Activated naive CD8-positive, alpha-beta T cell treated with anti-CD3 and anti-CD28 coated beads, Interleukin-2, amount 10 ng/mL, durations not matched to agents 7 days and 5 days (primary cell): Measurements from ENCODE around the gene RNF166. TPM values are rescaled to one million over a fixed set of nuclear protein-coding genes. Genes with fewer than 3 reads are reported as not detected.
A peak's percentile ranks its signal among the peaks of the same experiment; 100 is the strongest.

Source experiments
- ATAC-seq: fragments of 150-1000 bp; cut with Tn5 transposase; one replicate; pipeline ENCODE4 v1.10.0; 2021; ENCODE audit warnings: low read depth, moderate library complexity
- POLR2A ChIA-PET: fragments of 350-600 bp; sonication (Branson Sonifier 250); formaldehyde crosslinking; loops from one replicate; lab custom pipeline; 2021; ENCODE audit warnings: antibody characterized with exemption; lab: Charles Lee
- DNase-seq: peaks from one replicate; pipeline ENCODE4 v3.0.0; 2021
- H3K27ac Mint-ChIP-seq: one replicate; pipeline ENCODE4 v1.8.0; 2022; ENCODE audit warnings: mild to moderate bottlenecking, mixed read lengths
- H3K27me3 Mint-ChIP-seq: one replicate; pipeline ENCODE4 v1.8.0; 2022; ENCODE audit warnings: mild to moderate bottlenecking, moderate library complexity, mixed read lengths
- H3K36me3 Mint-ChIP-seq: one replicate; pipeline ENCODE4 v1.8.0; 2021; ENCODE audit warnings: mild to moderate bottlenecking, mixed read lengths
- H3K4me1 Mint-ChIP-seq: one replicate; pipeline ENCODE4 v1.8.0; 2021; ENCODE audit warnings: mixed read lengths
- H3K4me3 Mint-ChIP-seq: one replicate; pipeline ENCODE4 v1.8.0; 2022; ENCODE audit warnings: mild to moderate bottlenecking, moderate library complexity, mixed read lengths
- H3K9me3 Mint-ChIP-seq: one replicate; pipeline ENCODE4 v1.8.0; 2021; ENCODE audit warnings: mixed read lengths
- total RNA-seq, 2 experiments: library from RNA; stranded (reverse); gene quantifications; one replicate each; pipeline ENCODE4 v1.2.3, GENCODE V29; 2021

The RNF166 gene
- total RNA-seq, 2 experiments from 2014 or later = 227 to 229 TPM

- no peaks in the 10 kb centered on the region for H3K9me3 Mint-ChIP-seq
- no peaks in the 10 kb centered on the region for H3K27me3 Mint-ChIP-seq
- peaks cover 2% of the 10 kb centered on the region for H3K4me1 Mint-ChIP-seq
- H3K4me3 Mint-ChIP-seq = no peak overlapping the region
- peaks cover 10% of the 10 kb centered on the region for H3K36me3 Mint-ChIP-seq
- no peak overlapping the region for H3K27ac Mint-ChIP-seq
- DNase-seq (no peak), ATAC-seq (no peak)
- POLR2A ChIA-PET = interaction anchor here (1.5 kb wide), 1 partner anchor 14 kb away, joined by 5 read pairs; no protein-coding TSS in a partner anchor
These were observed 10.0 kb upstream of the RNF166 start for GRCh38 chr16:88716201-88716600.

DNA sequence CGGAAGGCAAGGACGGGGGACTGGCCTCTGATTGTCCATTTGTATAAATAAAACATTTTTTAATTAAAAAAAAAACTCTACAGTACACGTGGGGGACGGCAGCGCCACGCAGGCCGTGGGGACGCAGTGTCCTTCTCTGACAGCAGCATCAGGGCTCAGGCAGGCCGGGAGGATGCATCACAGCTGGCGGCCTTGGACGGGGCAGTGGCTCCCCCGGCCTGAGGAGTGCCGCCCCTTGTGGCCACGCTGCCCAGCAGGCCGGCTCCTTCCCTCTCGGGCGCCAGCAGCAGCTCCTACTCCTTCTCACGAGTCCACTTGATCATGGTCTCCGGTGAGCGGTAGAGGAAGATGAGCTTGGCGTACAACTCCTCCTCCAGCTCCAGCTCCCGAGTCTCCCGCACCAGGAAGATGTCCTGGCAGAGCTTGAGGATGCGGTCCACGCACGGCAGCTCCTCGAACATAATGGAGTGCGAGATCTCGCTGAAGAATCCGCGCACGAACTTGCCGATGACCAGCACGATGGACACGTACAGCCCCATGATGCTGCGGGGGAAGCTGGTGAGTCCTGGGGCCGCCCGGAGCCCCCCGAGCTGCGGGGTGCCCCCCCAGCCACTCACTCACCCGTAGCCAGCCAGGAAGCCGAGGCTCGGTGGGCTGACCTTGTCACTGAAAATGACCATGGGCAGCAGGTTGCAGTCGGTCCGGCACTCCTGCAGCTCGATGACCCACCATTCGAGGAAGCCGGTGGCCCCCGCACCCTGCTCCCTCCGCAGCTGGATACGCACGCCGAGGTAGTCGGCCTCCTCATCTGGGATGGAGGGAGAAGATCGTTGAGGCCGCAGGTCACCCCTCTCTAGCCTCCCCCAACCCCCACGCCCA is 9.3 kb upstream of the RNF166 start:
- POLR2A ChIA-PET = interaction anchor here (1.5 kb wide), 2 partner anchors 12 to 14 kb away, joined by 3 to 5 read pairs; no protein-coding TSS in a partner anchor
- peaks cover 10% of the 10 kb centered on the region for H3K36me3 Mint-ChIP-seq
- H3K4me3 Mint-ChIP-seq = no peak overlapping the region
- H3K27me3 Mint-ChIP-seq = no peaks in the 10 kb centered on the region
- no peak for ATAC-seq
- DNase-seq = no peak
- H3K9me3 Mint-ChIP-seq = no peaks in the 10 kb centered on the region
- H3K4me1 Mint-ChIP-seq = peaks cover 2% of the 10 kb centered on the region
- no peak overlapping the region for H3K27ac Mint-ChIP-seq

DNA sequence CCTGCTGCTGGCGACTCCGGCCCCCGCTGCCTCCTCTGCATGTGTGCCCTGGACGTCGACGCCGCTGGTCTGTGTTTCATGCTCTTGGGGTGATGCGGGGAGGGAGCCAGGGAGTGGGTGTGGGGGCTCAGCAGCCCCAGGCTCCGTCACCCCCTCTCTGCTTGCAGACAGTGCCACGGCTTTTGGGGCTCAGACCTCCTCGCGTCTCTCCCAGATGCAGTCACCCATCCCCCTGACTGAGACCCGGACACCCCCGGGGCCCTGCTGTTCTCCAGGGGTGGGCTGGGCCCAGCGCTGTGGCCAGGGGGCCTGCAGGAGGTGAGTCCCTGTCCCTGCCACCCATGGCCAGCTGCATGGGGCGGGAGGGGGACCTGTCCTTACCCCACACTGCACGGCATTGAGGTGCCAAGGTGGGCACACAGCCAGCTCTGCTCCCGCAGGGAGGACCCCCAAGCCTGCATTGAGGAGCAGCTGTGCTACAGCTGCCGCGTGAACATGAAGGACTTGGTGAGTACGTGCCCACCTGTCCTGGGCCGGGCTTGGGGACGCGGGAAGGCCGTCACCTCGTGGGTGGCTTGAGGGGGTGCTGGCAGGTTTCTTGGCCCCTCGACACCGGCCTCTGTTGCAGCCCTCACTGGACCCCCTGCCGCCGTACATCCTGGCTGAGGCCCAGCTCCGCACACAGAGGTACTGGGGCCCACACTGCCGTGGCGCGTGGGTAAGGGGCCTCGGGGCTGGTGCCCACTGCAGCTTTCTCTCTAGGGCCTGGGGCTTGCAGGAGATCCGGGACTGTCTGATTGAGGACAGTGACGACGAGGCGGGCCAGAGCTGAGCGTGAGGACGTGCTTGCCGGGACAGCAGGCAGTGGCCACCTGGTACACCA is 8.5 kb upstream of the RNF166 start:
- no peak for DNase-seq
- H3K36me3 Mint-ChIP-seq = peaks cover 7% of the 10 kb centered on the region
- POLR2A ChIA-PET = interaction anchor here (1.5 kb wide), 2 partner anchors 11 to 13 kb away, joined by 3 to 5 read pairs; no protein-coding TSS in a partner anchor
- H3K4me1 Mint-ChIP-seq = peaks cover 2% of the 10 kb centered on the region
- H3K9me3 Mint-ChIP-seq = no peaks in the 10 kb centered on the region
- ATAC-seq = no peak
- no peaks in the 10 kb centered on the region for H3K27me3 Mint-ChIP-seq
- no peak overlapping the region for H3K27ac Mint-ChIP-seq
- H3K4me3 Mint-ChIP-seq = no peak overlapping the region

DNA sequence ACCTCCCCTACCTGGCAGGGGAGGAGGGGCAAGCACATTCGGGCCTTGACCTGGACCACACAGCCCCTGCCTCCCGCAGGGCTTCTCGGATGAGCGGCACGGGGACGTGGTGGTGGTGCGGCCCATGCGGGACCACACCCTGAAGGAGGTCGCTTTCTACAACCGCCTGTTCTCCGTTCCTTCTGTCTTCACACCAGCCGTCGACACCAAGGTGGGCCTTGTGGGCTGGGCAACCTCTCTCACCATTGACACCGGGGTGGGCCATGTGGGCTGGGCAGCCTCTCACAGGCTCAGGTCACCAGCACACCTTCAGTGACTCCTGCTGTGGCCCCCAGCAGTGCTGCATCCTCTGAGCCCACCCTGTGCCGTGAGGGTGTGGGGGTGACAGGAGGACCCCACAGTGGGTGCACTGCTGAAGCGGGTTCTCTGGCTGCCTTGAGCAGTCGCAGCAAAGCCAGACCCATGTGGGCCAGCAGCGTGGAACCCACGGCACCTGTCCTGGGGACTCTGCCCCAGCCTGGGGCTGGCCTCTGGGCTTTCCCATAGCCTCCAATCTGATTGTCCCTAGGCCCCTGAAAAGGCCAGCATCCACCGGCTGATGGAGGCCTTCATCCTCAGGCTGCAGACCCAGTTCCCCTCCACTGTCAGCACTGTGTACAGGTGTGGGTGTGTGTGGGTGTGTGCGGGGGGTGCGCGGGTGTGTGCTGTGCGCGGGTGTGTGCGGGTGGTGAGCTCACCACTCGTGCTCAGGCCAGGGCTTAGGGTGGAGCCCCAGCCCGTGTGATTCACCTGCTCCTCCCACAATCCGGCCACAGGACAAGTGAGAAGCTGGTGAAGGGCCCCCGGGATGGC is 7.6 kb upstream of the RNF166 start:
- no peak for DNase-seq
- no peaks in the 10 kb centered on the region for H3K4me1 Mint-ChIP-seq

DNA sequence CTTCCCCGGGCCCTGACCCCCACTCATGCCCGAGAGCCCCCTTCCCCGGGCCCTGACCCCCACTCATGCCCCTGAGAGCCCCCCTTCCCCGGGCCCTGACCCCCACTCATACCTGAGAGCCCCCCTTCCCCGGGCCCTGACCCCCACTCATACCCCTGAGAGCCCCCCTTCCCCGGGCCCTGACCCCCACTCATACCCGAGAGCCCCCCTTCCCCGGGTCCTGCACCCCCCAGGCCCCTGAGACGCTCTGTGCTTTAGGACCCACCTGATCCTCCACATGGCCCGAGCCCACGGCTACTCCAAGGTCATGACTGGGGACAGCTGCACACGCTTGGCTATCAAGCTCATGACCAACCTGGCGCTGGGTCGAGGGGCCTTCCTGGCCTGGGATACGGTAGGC is 6.8 kb upstream of the RNF166 start:
- no peaks in the 10 kb centered on the region for H3K4me1 Mint-ChIP-seq
- POLR2A ChIA-PET = no interaction called here
- no peak overlapping the region for H3K4me3 Mint-ChIP-seq
- H3K27me3 Mint-ChIP-seq = no peaks in the 10 kb centered on the region
- H3K36me3 Mint-ChIP-seq = peaks cover 6% of the 10 kb centered on the region
- no peak overlapping the region for H3K27ac Mint-ChIP-seq
- no peak for DNase-seq
- no peak for ATAC-seq
- no peaks in the 10 kb centered on the region for H3K9me3 Mint-ChIP-seq

More for the DNA sequence above, 7.6 kb upstream of the RNF166 start:
- Mint-ChIP-seq H3K27me3 (no peaks in the 10 kb centered on the region), H3K27ac (no peak overlapping the region), H3K9me3 (no peaks in the 10 kb centered on the region), H3K4me3 (no peak overlapping the region), H3K36me3 (peaks cover 6% of the 10 kb centered on the region)
- POLR2A ChIA-PET = no interaction called here
- no peak for ATAC-seq

GRCh38 chr16:88712362-88712979 is 6.3 kb upstream of the RNF166 start:
- no peaks in the 10 kb centered on the region for H3K9me3 Mint-ChIP-seq
- no peak for DNase-seq
- H3K27me3 Mint-ChIP-seq = no peaks in the 10 kb centered on the region
- no peak for ATAC-seq
- no peak overlapping the region for H3K27ac Mint-ChIP-seq
- no peak overlapping the region for H3K4me3 Mint-ChIP-seq
- peaks cover 1% of the 10 kb centered on the region for H3K4me1 Mint-ChIP-seq
- peaks cover 6% of the 10 kb centered on the region for H3K36me3 Mint-ChIP-seq
- POLR2A ChIA-PET = no interaction called here

DNA sequence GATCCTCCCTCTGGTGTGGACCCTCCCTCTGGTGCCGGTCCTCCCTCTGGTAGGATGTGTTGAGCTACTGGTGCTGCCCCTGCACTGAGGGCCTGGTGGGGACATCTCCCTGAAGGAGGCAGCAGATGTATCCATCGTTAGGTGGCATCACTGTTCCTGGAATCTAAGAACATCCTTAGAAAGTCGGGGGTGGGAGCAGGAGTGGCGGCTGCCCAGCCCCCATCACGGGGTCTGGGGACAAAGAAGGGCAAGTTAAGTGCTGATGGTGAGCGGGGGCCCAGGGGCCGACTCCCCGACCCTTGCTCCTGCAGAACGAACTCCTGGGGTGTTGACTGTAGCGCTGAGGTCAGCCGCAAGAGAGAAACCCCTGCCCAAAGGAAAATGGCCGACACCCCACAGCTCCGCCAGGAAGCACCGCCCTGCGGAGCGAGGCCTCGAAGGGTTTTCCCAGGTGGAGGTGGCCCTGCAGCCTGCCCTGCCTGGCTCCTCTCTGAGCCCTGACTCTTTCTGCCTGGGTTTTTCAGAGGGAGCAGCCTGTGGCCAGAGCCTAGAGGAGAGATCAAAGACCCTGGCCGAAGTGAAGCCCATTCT is 5.6 kb upstream of the RNF166 start:
- Mint-ChIP-seq H3K9me3 (no peaks in the 10 kb centered on the region), H3K27me3 (no peaks in the 10 kb centered on the region), H3K4me1 (peaks cover 7% of the 10 kb centered on the region), H3K27ac (no peak overlapping the region), H3K4me3 (no peak overlapping the region), H3K36me3 (peaks cover 1% of the 10 kb centered on the region)
- no peak for ATAC-seq
- POLR2A ChIA-PET = interaction anchor here (0.6 to 1.0 kb wide), 2 partner anchors 85 to 146 kb away, joined by 3 read pairs; no protein-coding TSS in a partner anchor
- DNase-seq = no peak

GRCh38 chr16:88710556-88710955 is 4.3 kb upstream of the RNF166 start:
- peaks cover 1% of the 10 kb centered on the region for H3K36me3 Mint-ChIP-seq
- DNase-seq = no peak
- H3K9me3 Mint-ChIP-seq = no peaks in the 10 kb centered on the region
- H3K27ac Mint-ChIP-seq = peak overlapping the region; percentile 38
- no peaks in the 10 kb centered on the region for H3K27me3 Mint-ChIP-seq
- H3K4me1 Mint-ChIP-seq = peaks cover 8% of the 10 kb centered on the region
- ATAC-seq = no peak
- POLR2A ChIA-PET = no interaction called here
- H3K4me3 Mint-ChIP-seq = no peak overlapping the region

GRCh38 chr16:88706965-88707826 is 988 bp upstream of the RNF166 start:
- Mint-ChIP-seq H3K9me3 (no peaks in the 10 kb centered on the region), H3K36me3 (peaks cover 11% of the 10 kb centered on the region), H3K27me3 (no peaks in the 10 kb centered on the region), H3K27ac (peak overlapping the region; percentile 85), H3K4me3 (peak overlapping the region; percentile 88), H3K4me1 (peaks cover 20% of the 10 kb centered on the region)
- POLR2A ChIA-PET = interaction anchor here (1.4 to 1.7 kb wide), 2 partner anchors 10 to 15 kb away, joined by 4 read pairs; no protein-coding TSS in a partner anchor
- DNase-seq (no peak), ATAC-seq (no peak)

GRCh38 chr16:88705801-88706228 is 393 bp downstream of the RNF166 start:
- POLR2A ChIA-PET = interaction anchor here (1.3 to 6.7 kb wide), 9 partner anchors 8 to 97 kb away, joined by 3 to 66 read pairs (median 10); partner anchors contain the start of genes CYBA and SNAI3
- H3K27ac Mint-ChIP-seq = peak overlapping the region; percentile 98
- peak overlapping the region; percentile 96 for H3K4me3 Mint-ChIP-seq
- H3K27me3 Mint-ChIP-seq = no peaks in the 10 kb centered on the region
- no peak for ATAC-seq
- DNase-seq = no peak
- peaks cover 23% of the 10 kb centered on the region for H3K4me1 Mint-ChIP-seq
- H3K36me3 Mint-ChIP-seq = peaks cover 16% of the 10 kb centered on the region
- H3K9me3 Mint-ChIP-seq = no peaks in the 10 kb centered on the region

GRCh38 chr16:88705076-88705684 is 1.0 kb downstream of the RNF166 start:
- peaks cover 17% of the 10 kb centered on the region for H3K36me3 Mint-ChIP-seq
- POLR2A ChIA-PET = interaction anchor here (0.9 to 6.7 kb wide), 11 partner anchors 13 to 611 kb away, joined by 3 to 66 read pairs (median 10); partner anchors contain the start of genes CYBA, MVD and SNAI3
- peaks cover 23% of the 10 kb centered on the region for H3K4me1 Mint-ChIP-seq
- H3K27ac Mint-ChIP-seq = peak overlapping the region; percentile 98
- no peaks in the 10 kb centered on the region for H3K27me3 Mint-ChIP-seq
- ATAC-seq (no peak), DNase-seq (peak; percentile 53)
- H3K9me3 Mint-ChIP-seq = no peaks in the 10 kb centered on the region
- H3K4me3 Mint-ChIP-seq = peak overlapping the region; percentile 96
